ENCODE results near the gene GPX5. TPM values are rescaled to one million over a fixed set of nuclear protein-coding genes. Genes with fewer than 3 reads are reported as not detected.

GPX5 gene
- polyA plus RNA-seq, 1 donor from 2014 or later: not detected

DNA sequence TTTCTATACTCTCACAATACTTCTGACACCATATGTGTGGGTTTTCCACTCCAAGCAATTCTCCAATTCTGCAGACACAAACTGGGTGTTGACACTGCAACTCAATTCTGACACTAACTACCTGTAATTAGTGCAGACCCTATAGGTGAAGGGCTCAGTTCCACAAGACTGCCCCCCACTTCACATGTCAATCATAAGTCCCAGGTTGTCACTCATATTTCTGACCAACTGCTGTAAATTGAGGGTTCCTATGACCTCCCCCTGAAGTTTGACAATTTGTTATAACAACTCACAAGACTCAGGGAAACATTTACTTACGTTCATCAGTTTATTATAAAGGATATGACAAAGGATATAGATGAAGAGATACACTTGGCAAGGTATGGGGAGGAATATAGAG, 28.4 kb upstream of the GPX5 start:
- Histone ChIP-seq H3K27me3 (ENCODE audit: insufficient read depth, low read depth, low read length) (no peaks in the 10 kb centered on the region), H3K27ac (ENCODE audit: low read length) (no peak overlapping the region), H2AFZ (ENCODE audit: low read depth, low read length) (no peak overlapping the region), H3K36me3 (ENCODE audit: insufficient read depth, low read length) (no peaks in the 10 kb centered on the region), H3K79me2 (replicated peaks; ENCODE audit: insufficient read depth, low read length) (no peaks in the 10 kb centered on the region), H3K4me2 (ENCODE audit: low read length) (no peak overlapping the region), H4K20me1 (ENCODE audit: insufficient read depth) (no peaks in the 10 kb centered on the region), H3K9ac (ENCODE audit: low read length) (no peak overlapping the region), H3K4me3 (ENCODE audit: low read length) (no peak overlapping the region), H3F3A (ENCODE audit: insufficient read depth, low read length, poor library complexity, severe bottlenecking) (no peaks in the 10 kb centered on the region), H3K9me3 (ENCODE audit: low read length) (no peaks in the 10 kb centered on the region), H3K9me2 (ENCODE audit: insufficient read depth, low read length) (no peaks in the 10 kb centered on the region)
- TF ChIP-seq EP300 (conservative IDR thresholded peaks at IDR 0.05; ENCODE audit: poor library complexity, severe bottlenecking): no peak
- no peak for TF ChIP-seq EZH2 (IDR thresholded peaks at IDR 0.05; ENCODE audit: borderline replicate concordance, insufficient read depth, low read length, poor library complexity, severe bottlenecking)
- no peak for TF ChIP-seq MXI1 (conservative IDR thresholded peaks at IDR 0.05; ENCODE audit: poor library complexity, severe bottlenecking)
- TF ChIP-seq POLR2AphosphoS5 (IDR thresholded peaks at IDR 0.05): no peak
- TF ChIP-seq TAF1 (IDR thresholded peaks at IDR 0.05; ENCODE audit: low read depth): no peak
- no peak for TF ChIP-seq REST (IDR thresholded peaks at IDR 0.05; ENCODE audit: borderline replicate concordance)
- TF ChIP-seq CTCF (IDR thresholded peaks at IDR 0.05; ENCODE audit: poor library complexity, severe bottlenecking): no peak
- TF ChIP-seq SMC3 (conservative IDR thresholded peaks at IDR 0.05; ENCODE audit: poor library complexity): no peak
- TF ChIP-seq RAD21 (conservative IDR thresholded peaks at IDR 0.05): no peak

- H3K27me3 ChIP-seq (ENCODE audit: insufficient read depth, low read depth, low read length): no peaks in the 10 kb centered on the region
- no peaks in the 10 kb centered on the region for H3K9me2 ChIP-seq (ENCODE audit: insufficient read depth, low read length)
- no peaks in the 10 kb centered on the region for H3K79me2 ChIP-seq (replicated peaks; ENCODE audit: insufficient read depth, low read length)
- no peak overlapping the region for H3K4me2 ChIP-seq (ENCODE audit: low read length)
- no peak overlapping the region for H3K27ac ChIP-seq (ENCODE audit: low read length)
- H3K4me3 ChIP-seq (ENCODE audit: low read length): no peak overlapping the region
- no peak overlapping the region for H2AFZ ChIP-seq (ENCODE audit: low read depth, low read length)
- no peaks in the 10 kb centered on the region for H3F3A ChIP-seq (ENCODE audit: insufficient read depth, low read length, poor library complexity, severe bottlenecking)
- no peak overlapping the region for H3K9ac ChIP-seq (ENCODE audit: low read length)
- H4K20me1 ChIP-seq (ENCODE audit: insufficient read depth): no peaks in the 10 kb centered on the region
- H3K36me3 ChIP-seq (ENCODE audit: insufficient read depth, low read length): no peaks in the 10 kb centered on the region
- H3K9me3 ChIP-seq (ENCODE audit: low read length): no peaks in the 10 kb centered on the region
- TF ChIP-seq MXI1 (conservative IDR thresholded peaks at IDR 0.05; ENCODE audit: poor library complexity, severe bottlenecking) (no peak), REST (IDR thresholded peaks at IDR 0.05; ENCODE audit: borderline replicate concordance) (no peak)
Observed at GRCh38 chr6:28497893-28498292, 27.8 kb upstream of the GPX5 start.

All from neural cell (in vitro differentiated cells).